HepG2 (cell line): ENCODE measurements around the gene TNFRSF18. TPM values are rescaled to one million over a fixed set of nuclear protein-coding genes. Genes with fewer than 3 reads are reported as not detected.
A peak's percentile ranks its signal among the peaks of the same experiment; 100 is the strongest.

Experiments
- ARID4A ChIP-seq: sonication (generic); formaldehyde crosslinking; IDR thresholded peaks from 2 replicates; pipeline ENCODE4 v1.5.0; 2020; ENCODE audit warnings: mild to moderate bottlenecking, missing genetic modification reagents, borderline replicate concordance
- BHLHE40 ChIP-seq: IDR thresholded peaks from 2 replicates; pipeline ENCODE4 v1.6.1; 2011; ENCODE audit warnings: low read length, improper control_type of control experiment
- FOXC1 ChIP-seq: sonication (generic); formaldehyde crosslinking; IDR thresholded peaks from 2 replicates; pipeline ENCODE4 v1.8.0; 2022; ENCODE audit warnings: mild to moderate bottlenecking, missing genetic modification reagents, borderline replicate concordance
- HNRNPL ChIP-seq: fragments of 200-400 bp; formaldehyde crosslinking; IDR thresholded peaks from 2 replicates; pipeline ENCODE4 v1.6.1; 2017; ENCODE audit warnings: mild to moderate bottlenecking, low read depth, low read length
- MEIS1 ChIP-seq: sonication (generic); formaldehyde crosslinking; IDR thresholded peaks from 2 replicates; pipeline ENCODE4 v1.9.0; 2021; ENCODE audit warnings: mild to moderate bottlenecking, missing genetic modification reagents, moderate library complexity, borderline replicate concordance
- MEIS2 ChIP-seq: sonication (generic); formaldehyde crosslinking; IDR thresholded peaks from 2 replicates; pipeline ENCODE4 v1.9.0; 2021; ENCODE audit warnings: mild to moderate bottlenecking, missing genetic modification reagents
- MXD1 ChIP-seq: sonication (generic); formaldehyde crosslinking; IDR thresholded peaks from 2 replicates; pipeline ENCODE4 v1.4.0; 2020; ENCODE audit warnings: mild to moderate bottlenecking, missing genetic modification reagents
- RBAK ChIP-seq: sonication (generic); formaldehyde crosslinking; IDR thresholded peaks from 2 replicates; pipeline ENCODE4 v1.5.1; 2020; ENCODE audit warnings: mild to moderate bottlenecking, missing genetic modification reagents
- TAF1 ChIP-seq: sonication (generic); formaldehyde crosslinking; IDR thresholded peaks from 2 replicates; pipeline ENCODE4 v1.4.0; 2020; ENCODE audit warnings: missing genetic modification reagents
- TFAP4 ChIP-seq: sonication (generic); IDR thresholded peaks from 2 replicates; pipeline ENCODE4 v1.6.1; 2016; ENCODE audit warnings: low read depth, borderline replicate concordance
- TFDP2 ChIP-seq: sonication (generic); formaldehyde crosslinking; IDR thresholded peaks from 2 replicates; pipeline ENCODE4 v1.4.0; 2020; ENCODE audit warnings: missing genetic modification reagents
- ZBTB34 ChIP-seq: sonication (generic); formaldehyde crosslinking; IDR thresholded peaks from 2 replicates; pipeline ENCODE4 v1.8.0; 2022; ENCODE audit warnings: mild to moderate bottlenecking, missing genetic modification reagents
- ZFP90 ChIP-seq: sonication (generic); formaldehyde crosslinking; IDR thresholded peaks from 2 replicates; pipeline ENCODE4 v1.8.0; 2022; ENCODE audit warnings: missing genetic modification reagents, mild to moderate bottlenecking, inconsistent platforms, borderline replicate concordance
- ZFY ChIP-seq: sonication (generic); formaldehyde crosslinking; IDR thresholded peaks from 2 replicates; pipeline ENCODE4 v1.4.0; 2020; ENCODE audit warnings: missing genetic modification reagents
- ZIK1 ChIP-seq: sonication (generic); formaldehyde crosslinking; IDR thresholded peaks from 2 replicates; pipeline ENCODE4 v1.5.0; 2020; ENCODE audit warnings: mild to moderate bottlenecking, low read depth, missing genetic modification reagents, borderline replicate concordance
- ZMAT3 ChIP-seq: sonication (generic); formaldehyde crosslinking; conservative IDR thresholded peaks from 2 replicates; pipeline ENCODE4 v1.7.0; 2021; ENCODE audit warnings: missing genetic modification reagents
- ZNF17 ChIP-seq: sonication (generic); formaldehyde crosslinking; IDR thresholded peaks from 2 replicates; pipeline ENCODE4 v1.5.0; 2020; ENCODE audit warnings: mild to moderate bottlenecking, missing genetic modification reagents
- ZNF430 ChIP-seq: sonication (generic); formaldehyde crosslinking; IDR thresholded peaks from 2 replicates; pipeline ENCODE4 v1.9.0; 2021; ENCODE audit warnings: mild to moderate bottlenecking, missing genetic modification reagents
- ZNF777 ChIP-seq: sonication (generic); formaldehyde crosslinking; IDR thresholded peaks from 2 replicates; pipeline ENCODE4 v1.4.0; 2020; ENCODE audit warnings: missing genetic modification reagents
- polyA plus RNA-seq, 8 experiments: library from polyadenylated mRNA; depleted of rRNA in 3 of 8; stranded (reverse) in 7 of 8; unstranded in 1 of 8; fragments of >200 nt; fragmentation: Illumina TruSeq in 4 of 8; extraction: Trizol in 4 of 8; gene quantifications; 2 replicates each; pipeline versions ENCODE4 v1.2.1 to v1.2.3, GENCODE V29; 2011 to 2016; ENCODE audit warnings: low read depth in 4 of 8, missing spikeins in 1 of 8, mixed read lengths in 1 of 8; ENCODE audit not compliant: insufficient read depth in 1 of 8
- total RNA-seq, 5 experiments: library from RNA; depleted of rRNA; stranded (reverse); fragments of >200 nt; fragmentation: Illumina TruSeq; extraction: Trizol; gene quantifications; 2 replicates each; pipeline ENCODE4 v1.2.3, GENCODE V29; 2016; ENCODE audit warnings: low read depth in 1 of 5

The TNFRSF18 gene
- total and polyA plus RNA-seq, 2 of the 13 experiments (the other 11 are each of a cell fraction or from before 2014, with no cell fraction given): not detected

GRCh38 chr1:1237874-1238701, 31.7 kb upstream of the TNFRSF18 start (continued):
- peak; percentile 66; the same call in 1 of the 2 replicates for TF ChIP-seq ZFP90 (CRISPR knock-in tag)
- peak; percentile 88; the same call in 1 of the 2 replicates for TF ChIP-seq ZNF430 (CRISPR knock-in tag)
- peak; percentile 71; the same call in 1 of the 2 replicates for TF ChIP-seq ARID4A
- TF ChIP-seq MXD1 (CRISPR knock-in tag): peak; percentile 87
- TF ChIP-seq TFDP2 (CRISPR knock-in tag): 0 out of 2 replicates have a peak, but pooled peaks have one; percentile 17
- TF ChIP-seq TAF1 (CRISPR knock-in tag): peak; percentile 36; the same call in 1 of the 2 replicates
- TF ChIP-seq FOXC1 (CRISPR knock-in tag): peak; percentile 34
- TF ChIP-seq ZFY (CRISPR knock-in tag): peak; percentile 55; the same call in 1 of the 2 replicates
- TF ChIP-seq ZMAT3 (CRISPR knock-in tag): peak; percentile 48; the same call in 1 of the 2 replicates
- TF ChIP-seq ZBTB34: peak; percentile 62; the same call in 1 of the 2 replicates
- peak; percentile 48; the same call in 1 of the 2 replicates for TF ChIP-seq MEIS1 (CRISPR knock-in tag)
- TF ChIP-seq ZNF777 (CRISPR knock-in tag): peak; percentile 81; the same call in 1 of the 2 replicates
- TF ChIP-seq RBAK (CRISPR knock-in tag): peak; percentile 70
- peak; percentile 54; the same call in 1 of the 2 replicates for TF ChIP-seq ZIK1 (CRISPR knock-in tag)
- peak; percentile 47; the same call in 1 of the 2 replicates for TF ChIP-seq MEIS2
- TF ChIP-seq TFAP4: peak; percentile 79; the same call in 1 of the 2 replicates
- peak; percentile 96 for TF ChIP-seq HNRNPL
- 0 out of 2 replicates have a peak, but pooled peaks have one; percentile 35 for TF ChIP-seq BHLHE40
- no peak for TF ChIP-seq ZNF17 (CRISPR knock-in tag)
